SJSA1 (cell line): ENCODE data around the gene GPHB5. TPM values are rescaled to one million over a fixed set of nuclear protein-coding genes. Genes with fewer than 3 reads are reported as not detected.

Experiments
- DNase-seq, 2 experiments: peaks; one replicate each; pipeline ENCODE4 v3.0.0-alpha.2; 2015 to 2020; ENCODE audit warnings: low spot score in 2 of 2, low read depth in 1 of 2
- H3K27ac ChIP-seq: fragments of 250-450 bp; sonication (Bioruptor Pico); 2 replicates; pipeline ENCODE4 v1.5.1; 2020; ENCODE audit warnings: mild to moderate bottlenecking, moderate library complexity
- H3K27me3 ChIP-seq: fragments of 250-450 bp; sonication (Bioruptor Pico); replicated peaks from 2 replicates; pipeline ENCODE4 v1.5.1; 2020; ENCODE audit warnings: mild to moderate bottlenecking, moderate library complexity
- H3K36me3 ChIP-seq: fragments of 250-450 bp; sonication (Bioruptor Pico); 2 replicates; pipeline ENCODE4 v1.5.1; 2020; ENCODE audit warnings: mild to moderate bottlenecking
- H3K4me1 ChIP-seq: fragments of 250-450 bp; sonication (Bioruptor Pico); replicated peaks from 2 replicates; pipeline ENCODE4 v1.6.1; 2021; ENCODE audit warnings: mild to moderate bottlenecking
- H3K4me3 ChIP-seq: fragments of 250-450 bp; sonication (Bioruptor Pico); 2 replicates; pipeline ENCODE4 v1.5.1; 2020; ENCODE audit warnings: mild to moderate bottlenecking
- H3K9me3 ChIP-seq: fragments of 250-450 bp; sonication (Bioruptor Pico); replicated peaks from 2 replicates; pipeline ENCODE4 v1.5.1; 2020; ENCODE audit warnings: mild to moderate bottlenecking
- total RNA-seq: library from RNA; depleted of rRNA; stranded (reverse); fragments of >200 nt; shearing (Covaris generic); gene quantifications from 2 replicates; pipeline ENCODE4 v1.2.3, GENCODE V29; 2014; rRNA removed

Gene GPHB5, protein sequence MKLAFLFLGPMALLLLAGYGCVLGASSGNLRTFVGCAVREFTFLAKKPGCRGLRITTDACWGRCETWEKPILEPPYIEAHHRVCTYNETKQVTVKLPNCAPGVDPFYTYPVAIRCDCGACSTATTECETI
- not detected in 2 replicates for total RNA-seq

DNA sequence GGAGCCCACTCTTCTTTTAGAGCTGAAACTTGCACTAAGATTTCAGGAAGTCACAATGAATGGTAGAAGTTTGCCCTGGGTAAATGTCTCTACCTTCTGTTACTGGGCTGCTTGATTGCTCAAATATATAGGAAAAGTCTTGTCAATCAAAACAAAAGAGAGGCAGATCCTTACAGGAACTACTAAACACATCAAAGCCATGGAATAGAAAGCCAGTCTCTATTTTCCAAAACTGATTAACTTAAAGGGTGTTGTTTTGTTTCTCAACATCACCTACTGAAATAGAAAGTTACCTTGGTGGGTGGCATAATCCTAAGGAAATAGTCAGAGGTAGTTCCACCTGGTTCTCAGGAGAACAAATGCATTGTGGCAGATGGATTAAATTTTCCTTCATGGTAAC, at the start of gene GPHB5:
TSS of gene GPHB5 (minus strand) at position 101 of the 400 bp plus-strand sequence. CDS start 1,086 bp downstream, outside the sequence.
- H3K27me3 ChIP-seq: no peaks in the 10 kb centered on the region
- no peak for DNase-seq

GRCh38 chr14:63367742-63368364, 49.1 kb upstream of the GPHB5 start:
- Histone ChIP-seq H3K27me3 (no peaks in the 10 kb centered on the region), H3K27ac (no peak overlapping the region), H3K4me1 (no peaks in the 10 kb centered on the region), H3K9me3 (no peaks in the 10 kb centered on the region), H3K4me3 (no peak overlapping the region), H3K36me3 (no peaks in the 10 kb centered on the region)
- no peak for DNase-seq

More for the DNA sequence above, at the start of gene GPHB5:
- no peaks in the 10 kb centered on the region for H3K4me1 ChIP-seq
- no peak within 1 kb of the TSS for H3K4me3 ChIP-seq
- no peaks in the 10 kb centered on the region for H3K36me3 ChIP-seq
- no peaks in the 10 kb centered on the region for H3K9me3 ChIP-seq
- no peak within 1 kb of the TSS for H3K27ac ChIP-seq

GRCh38 chr14:63362389-63362819, 43.7 kb upstream of the GPHB5 start:
- H3K36me3 ChIP-seq: no peaks in the 10 kb centered on the region
- no peaks in the 10 kb centered on the region for H3K4me1 ChIP-seq
- no peak for DNase-seq
- no peaks in the 10 kb centered on the region for H3K27me3 ChIP-seq
- no peak overlapping the region for H3K4me3 ChIP-seq
- H3K9me3 ChIP-seq: no peaks in the 10 kb centered on the region
- no peak overlapping the region for H3K27ac ChIP-seq

DNA sequence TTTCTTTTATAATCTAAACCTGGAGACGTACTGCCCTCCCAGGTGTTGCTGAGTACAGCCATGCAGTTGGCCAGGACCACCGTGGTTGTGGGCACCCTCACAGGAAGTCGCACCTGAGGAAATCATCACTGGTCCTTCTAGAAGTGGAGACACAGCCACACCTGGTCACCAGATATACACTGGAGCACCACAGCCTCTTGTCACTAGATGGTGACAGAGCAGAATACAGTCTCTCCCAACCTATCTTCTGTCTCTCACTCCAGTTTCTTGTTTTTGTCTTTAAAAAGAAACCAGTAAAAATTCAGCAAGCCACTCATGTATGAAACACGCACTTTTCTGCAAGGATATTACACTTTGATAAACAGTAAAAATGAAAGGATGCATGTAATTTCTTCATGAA, 43.1 kb upstream of the GPHB5 start:
- H3K4me1 ChIP-seq: no peaks in the 10 kb centered on the region
- no peaks in the 10 kb centered on the region for H3K27me3 ChIP-seq
- DNase-seq: no peak
- H3K4me3 ChIP-seq: no peak overlapping the region
- no peaks in the 10 kb centered on the region for H3K36me3 ChIP-seq
- H3K9me3 ChIP-seq: no peaks in the 10 kb centered on the region
- H3K27ac ChIP-seq: no peak overlapping the region

- H3K27ac ChIP-seq: no peak overlapping the region
- no peaks in the 10 kb centered on the region for H3K27me3 ChIP-seq
- DNase-seq: no peak
- no peaks in the 10 kb centered on the region for H3K4me1 ChIP-seq
- no peak overlapping the region for H3K4me3 ChIP-seq
- H3K9me3 ChIP-seq: no peaks in the 10 kb centered on the region
- no peaks in the 10 kb centered on the region for H3K36me3 ChIP-seq
Observed at GRCh38 chr14:63357841-63358240, 39.1 kb upstream of the GPHB5 start.

DNA sequence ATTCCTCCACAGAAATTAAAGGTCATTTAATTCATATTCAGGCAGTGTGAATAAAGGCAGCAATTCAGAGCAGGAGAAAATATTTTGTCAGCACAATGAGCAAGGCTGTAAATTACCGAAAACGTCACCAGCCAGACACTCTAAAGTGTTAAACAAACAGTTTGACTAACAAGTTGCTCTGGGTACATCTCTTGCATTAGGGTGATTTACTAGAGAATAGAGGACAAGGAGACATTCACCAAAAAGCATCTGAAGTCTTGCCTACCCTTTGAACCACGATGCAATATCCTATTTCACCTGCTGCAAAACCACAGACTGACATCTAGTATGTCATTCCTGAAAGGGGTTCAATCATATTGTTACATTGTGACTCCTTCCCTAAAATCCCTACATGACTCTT, 27.1 kb upstream of the GPHB5 start:
- Histone ChIP-seq H3K4me3 (no peak overlapping the region), H3K4me1 (no peaks in the 10 kb centered on the region), H3K36me3 (no peaks in the 10 kb centered on the region), H3K9me3 (no peaks in the 10 kb centered on the region), H3K27me3 (0 out of 2 replicates have a peak, but pooled peaks cover 3% of the 10 kb centered on the region), H3K27ac (no peak overlapping the region)
- no peak for DNase-seq

- DNase-seq: no peak
- Histone ChIP-seq H3K9me3 (no peaks in the 10 kb centered on the region), H3K36me3 (no peaks in the 10 kb centered on the region), H3K27me3 (0 out of 2 replicates have a peak, but pooled peaks cover 3% of the 10 kb centered on the region), H3K4me3 (no peak overlapping the region), H3K27ac (no peak overlapping the region), H3K4me1 (no peaks in the 10 kb centered on the region)
Observed at GRCh38 chr14:63344336-63344735, 25.6 kb upstream of the GPHB5 start.

GRCh38 chr14:63343878-63344277, 25.1 kb upstream of the GPHB5 start:
- H3K36me3 ChIP-seq: no peaks in the 10 kb centered on the region
- no peak overlapping the region for H3K4me3 ChIP-seq
- DNase-seq: no peak
- no peak overlapping the region for H3K27ac ChIP-seq
- H3K27me3 ChIP-seq: 0 out of 2 replicates have a peak, but pooled peaks cover 3% of the 10 kb centered on the region
- H3K4me1 ChIP-seq: no peaks in the 10 kb centered on the region
- H3K9me3 ChIP-seq: no peaks in the 10 kb centered on the region

GRCh38 chr14:63342371-63342770, 23.6 kb upstream of the GPHB5 start:
- Histone ChIP-seq H3K4me1 (no peaks in the 10 kb centered on the region), H3K27ac (no peak overlapping the region), H3K27me3 (0 out of 2 replicates have a peak, but pooled peaks cover 3% of the 10 kb centered on the region), H3K4me3 (no peak overlapping the region), H3K36me3 (no peaks in the 10 kb centered on the region), H3K9me3 (no peaks in the 10 kb centered on the region)
- DNase-seq: no peak

GRCh38 chr14:63328787-63329737, 10.3 kb upstream of the GPHB5 start:
- H3K9me3 ChIP-seq: no peaks in the 10 kb centered on the region

GRCh38 chr14:63326840-63327239, 8.1 kb upstream of the GPHB5 start:
- no peaks in the 10 kb centered on the region for H3K4me1 ChIP-seq
- no peaks in the 10 kb centered on the region for H3K9me3 ChIP-seq
- H3K36me3 ChIP-seq: no peaks in the 10 kb centered on the region
- DNase-seq: no peak
- no peak overlapping the region for H3K4me3 ChIP-seq
- H3K27ac ChIP-seq: no peak overlapping the region
- no peaks in the 10 kb centered on the region for H3K27me3 ChIP-seq

More at GRCh38 chr14:63328787-63329737, 10.3 kb upstream of the GPHB5 start:
- H3K36me3 ChIP-seq: no peaks in the 10 kb centered on the region
- no peak overlapping the region for H3K4me3 ChIP-seq
- H3K4me1 ChIP-seq: no peaks in the 10 kb centered on the region
- H3K27ac ChIP-seq: no peak overlapping the region
- H3K27me3 ChIP-seq: no peaks in the 10 kb centered on the region
- no peak for DNase-seq

GRCh38 chr14:63322897-63323573, 4.3 kb upstream of the GPHB5 start:
- no peaks in the 10 kb centered on the region for H3K4me1 ChIP-seq
- H3K27ac ChIP-seq: no peak overlapping the region
- H3K9me3 ChIP-seq: no peaks in the 10 kb centered on the region
- H3K4me3 ChIP-seq: no peak overlapping the region
- no peaks in the 10 kb centered on the region for H3K27me3 ChIP-seq
- H3K36me3 ChIP-seq: no peaks in the 10 kb centered on the region
- no peak for DNase-seq

DNA sequence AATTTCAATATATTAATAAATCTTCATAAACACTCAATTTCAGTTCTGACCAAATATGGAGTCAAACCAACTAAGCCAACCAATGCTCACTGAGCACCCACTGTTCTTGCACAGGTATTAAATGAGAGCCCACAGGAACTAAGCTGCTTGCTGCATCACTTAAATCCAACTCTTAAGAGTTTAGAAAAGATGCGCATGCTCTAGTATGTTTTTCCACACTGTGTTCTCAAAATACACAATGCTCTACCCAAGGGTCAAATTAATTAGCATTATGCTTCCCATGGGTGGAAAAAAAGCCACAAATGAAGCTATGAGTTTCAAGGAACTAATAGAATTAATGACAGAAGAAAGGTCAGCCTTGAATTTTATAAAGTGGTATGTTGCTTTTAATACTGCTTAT, 3.7 kb upstream of the GPHB5 start:
- Histone ChIP-seq H3K9me3 (no peaks in the 10 kb centered on the region), H3K4me3 (no peak overlapping the region), H3K4me1 (no peaks in the 10 kb centered on the region), H3K36me3 (no peaks in the 10 kb centered on the region), H3K27me3 (no peaks in the 10 kb centered on the region), H3K27ac (no peak overlapping the region)
- no peak for DNase-seq
